ENCODE data around the gene ACADS. TPM values are rescaled to one million over a fixed set of nuclear protein-coding genes. Genes with fewer than 3 reads are reported as not detected.

ACADS gene
- total RNA-seq, 1 donor from 2014 or later = 93.8 TPM

DNA sequence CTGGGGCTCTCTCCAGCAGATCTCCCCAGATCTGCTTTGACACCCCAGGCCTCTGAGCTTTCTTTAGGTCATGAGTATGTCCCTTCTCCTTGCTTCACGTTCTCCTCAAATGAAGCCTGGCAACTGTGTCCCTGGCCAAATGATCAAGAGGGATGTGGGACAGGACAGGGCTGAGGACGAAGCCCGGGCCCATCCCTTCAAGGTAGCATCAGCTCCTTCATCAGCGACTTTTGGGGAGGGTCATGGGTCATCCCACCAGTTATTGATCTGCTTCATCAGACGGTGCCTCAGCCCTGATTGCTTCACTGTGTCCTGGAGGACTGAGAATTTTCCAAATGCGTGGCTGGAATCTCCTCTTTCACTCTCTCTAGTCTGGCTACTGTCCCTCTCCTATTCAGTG, 32.3 kb downstream of the ACADS start:
- Histone ChIP-seq H3K27me3 (ENCODE audit: low read depth) (no peaks in the 10 kb centered on the region), H3K4me3 (no peak overlapping the region), H3K4me1 (peaks cover 23% of the 10 kb centered on the region), H3K9me3 (replicated peaks) (no peaks in the 10 kb centered on the region), H3K27ac (replicated peaks) (no peak overlapping the region), H3K36me3 (peaks cover 11% of the 10 kb centered on the region)
- TF ChIP-seq, protein P1, sequence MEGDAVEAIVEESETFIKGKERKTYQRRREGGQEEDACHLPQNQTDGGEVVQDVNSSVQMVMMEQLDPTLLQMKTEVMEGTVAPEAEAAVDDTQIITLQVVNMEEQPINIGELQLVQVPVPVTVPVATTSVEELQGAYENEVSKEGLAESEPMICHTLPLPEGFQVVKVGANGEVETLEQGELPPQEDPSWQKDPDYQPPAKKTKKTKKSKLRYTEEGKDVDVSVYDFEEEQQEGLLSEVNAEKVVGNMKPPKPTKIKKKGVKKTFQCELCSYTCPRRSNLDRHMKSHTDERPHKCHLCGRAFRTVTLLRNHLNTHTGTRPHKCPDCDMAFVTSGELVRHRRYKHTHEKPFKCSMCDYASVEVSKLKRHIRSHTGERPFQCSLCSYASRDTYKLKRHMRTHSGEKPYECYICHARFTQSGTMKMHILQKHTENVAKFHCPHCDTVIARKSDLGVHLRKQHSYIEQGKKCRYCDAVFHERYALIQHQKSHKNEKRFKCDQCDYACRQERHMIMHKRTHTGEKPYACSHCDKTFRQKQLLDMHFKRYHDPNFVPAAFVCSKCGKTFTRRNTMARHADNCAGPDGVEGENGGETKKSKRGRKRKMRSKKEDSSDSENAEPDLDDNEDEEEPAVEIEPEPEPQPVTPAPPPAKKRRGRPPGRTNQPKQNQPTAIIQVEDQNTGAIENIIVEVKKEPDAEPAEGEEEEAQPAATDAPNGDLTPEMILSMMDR (IDR thresholded peaks at IDR 0.05; ENCODE audit: borderline replicate concordance) = no peak
- intact Hi-C loops (cut with micrococcal nuclease) = no loop called here
- no peak for DNase-seq

DNA sequence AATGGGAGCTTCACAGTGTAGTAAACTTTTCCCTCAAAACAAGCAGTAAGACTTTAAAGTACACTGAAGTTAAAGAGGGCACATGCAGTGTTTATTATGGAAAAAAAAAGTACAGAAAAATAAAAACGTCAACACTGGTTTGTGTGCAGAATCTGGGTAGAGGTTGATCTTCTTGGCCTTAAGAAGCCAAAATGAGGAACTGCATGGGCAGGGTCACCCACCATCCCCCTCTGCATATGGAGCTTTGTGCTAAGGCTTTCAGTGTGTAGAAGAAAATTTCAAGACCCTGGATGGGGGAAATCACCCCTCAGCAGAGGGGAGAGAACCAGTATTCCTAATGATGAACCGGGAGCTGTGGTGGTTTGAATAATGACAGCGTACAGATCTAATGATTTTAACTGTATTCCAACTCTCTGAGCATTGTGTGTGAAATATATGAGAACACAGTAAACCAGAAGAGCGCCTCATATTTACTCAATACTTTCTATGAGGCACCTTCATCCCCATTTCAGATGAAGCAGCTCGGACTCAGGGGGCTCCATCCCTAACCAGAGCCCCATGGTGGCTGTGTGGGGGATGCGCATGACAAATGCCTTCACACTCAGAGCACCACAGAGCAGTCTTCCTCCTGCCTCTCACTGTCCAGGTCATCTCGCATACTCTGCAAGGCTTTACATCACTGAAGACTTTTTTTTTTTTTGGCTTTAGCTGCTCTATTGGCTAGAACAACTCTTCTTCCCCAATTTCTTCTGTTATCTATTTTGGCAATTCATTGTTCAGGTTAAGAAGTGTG, 33.4 kb downstream of the ACADS start:
- Histone ChIP-seq H3K4me1 (peaks cover 23% of the 10 kb centered on the region), H3K4me3 (no peak overlapping the region), H3K9me3 (replicated peaks) (no peaks in the 10 kb centered on the region), H3K27ac (replicated peaks) (no peak overlapping the region), H3K36me3 (peaks cover 19% of the 10 kb centered on the region), H3K27me3 (ENCODE audit: low read depth) (no peaks in the 10 kb centered on the region)
- intact Hi-C loops (cut with micrococcal nuclease) = no loop called here
- DNase-seq = no peak
- TF ChIP-seq, protein P1 (IDR thresholded peaks at IDR 0.05; ENCODE audit: borderline replicate concordance) = no peak

DNA sequence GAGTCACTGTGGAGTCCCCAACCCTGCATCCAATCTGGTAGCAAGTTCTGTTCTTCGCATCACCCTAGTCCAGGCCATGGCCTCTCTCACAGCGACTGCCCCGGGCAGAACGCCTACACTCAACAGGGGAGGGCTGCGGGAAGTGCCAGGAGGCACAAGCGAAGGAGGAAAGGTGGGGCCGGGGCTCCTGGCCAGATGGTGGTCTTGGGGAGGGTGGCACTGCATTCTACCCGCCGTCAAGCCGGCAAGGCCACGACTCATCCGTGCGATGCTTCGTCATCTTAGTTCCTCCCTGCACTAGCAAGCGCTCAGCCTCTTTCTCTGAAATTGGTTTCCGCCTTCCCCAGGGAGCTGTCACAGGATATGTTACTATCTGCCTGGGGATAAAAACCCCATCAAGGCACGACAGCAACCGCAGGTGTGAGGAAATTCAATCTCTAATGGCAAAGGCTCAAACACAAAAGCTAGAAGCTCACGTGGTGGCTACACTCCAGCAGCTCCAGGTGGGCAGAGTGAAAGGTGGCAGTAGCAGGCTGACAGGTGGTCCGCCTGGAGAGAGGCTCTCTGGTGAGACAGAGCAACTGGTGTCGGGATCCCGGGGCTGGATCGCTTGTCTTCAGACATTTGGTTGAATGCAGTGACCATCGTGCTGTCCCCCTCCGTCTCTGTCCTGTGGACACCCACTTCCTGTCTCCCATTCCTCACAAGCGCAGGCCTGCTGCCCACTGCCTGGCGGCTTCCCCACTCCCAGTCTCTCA, 34.1 kb downstream of the ACADS start:
- Histone ChIP-seq H3K27me3 (ENCODE audit: low read depth) (no peaks in the 10 kb centered on the region), H3K9me3 (replicated peaks) (no peaks in the 10 kb centered on the region), H3K36me3 (peaks cover 27% of the 10 kb centered on the region), H3K27ac (replicated peaks) (no peak overlapping the region), H3K4me1 (peaks cover 23% of the 10 kb centered on the region), H3K4me3 (no peak overlapping the region)
- intact Hi-C loops (cut with micrococcal nuclease) = no loop called here
- TF ChIP-seq, protein P1 (IDR thresholded peaks at IDR 0.05; ENCODE audit: borderline replicate concordance) = no peak
- DNase-seq = no peak

DNA sequence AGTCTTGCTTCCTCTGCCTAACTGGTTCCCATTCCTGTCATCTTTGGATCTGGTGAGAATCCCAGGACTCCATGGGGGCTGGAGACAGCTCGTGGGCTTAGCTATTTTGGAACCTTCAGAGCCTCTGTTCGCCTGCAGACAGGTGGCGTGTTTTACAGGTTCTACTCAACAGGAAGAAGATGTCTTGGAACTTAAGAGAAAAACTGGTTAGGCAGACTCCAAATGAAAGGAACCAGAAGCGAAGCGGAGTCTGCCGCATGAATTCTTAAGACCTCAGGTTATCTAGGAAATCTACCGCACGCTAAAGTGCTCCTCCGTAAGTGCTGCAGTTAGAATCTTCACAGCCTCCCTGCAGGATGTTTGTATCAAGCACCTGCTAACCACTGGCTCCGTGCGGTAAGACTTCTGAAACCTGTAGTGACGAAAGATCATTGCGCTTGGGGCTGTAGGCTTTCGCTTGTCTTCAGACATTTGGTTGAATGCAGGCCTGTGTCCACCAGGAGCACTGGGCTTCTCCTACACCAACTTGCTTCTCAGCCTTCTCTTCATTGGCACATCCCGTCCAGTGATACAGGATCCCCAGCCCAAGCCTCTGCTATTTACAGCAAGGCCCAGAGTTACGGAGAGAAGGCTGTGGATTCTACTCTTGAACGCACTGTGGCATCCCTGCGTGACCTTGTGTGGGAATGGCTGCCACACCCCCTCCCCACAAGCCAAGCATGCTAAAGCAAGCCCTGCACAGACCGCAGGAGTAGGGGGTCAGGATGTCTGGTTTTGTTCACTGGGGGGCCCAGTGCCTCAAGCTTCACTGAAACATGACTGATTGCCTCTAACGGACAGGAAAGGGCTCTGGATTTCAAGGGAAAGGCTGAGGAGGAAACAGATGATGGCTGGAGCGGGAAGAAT, 35.0 kb downstream of the ACADS start:
- Histone ChIP-seq H3K9me3 (replicated peaks) (no peaks in the 10 kb centered on the region), H3K27ac (replicated peaks) (peak overlapping the region; percentile 80), H3K4me3 (peak overlapping the region; percentile 31), H3K36me3 (peaks cover 35% of the 10 kb centered on the region), H3K4me1 (peaks cover 23% of the 10 kb centered on the region), H3K27me3 (ENCODE audit: low read depth) (no peaks in the 10 kb centered on the region)
- TF ChIP-seq, protein P1 (IDR thresholded peaks at IDR 0.05; ENCODE audit: borderline replicate concordance) = no peak
- no peak for DNase-seq
- intact Hi-C loops (cut with micrococcal nuclease) = no loop called here

DNA sequence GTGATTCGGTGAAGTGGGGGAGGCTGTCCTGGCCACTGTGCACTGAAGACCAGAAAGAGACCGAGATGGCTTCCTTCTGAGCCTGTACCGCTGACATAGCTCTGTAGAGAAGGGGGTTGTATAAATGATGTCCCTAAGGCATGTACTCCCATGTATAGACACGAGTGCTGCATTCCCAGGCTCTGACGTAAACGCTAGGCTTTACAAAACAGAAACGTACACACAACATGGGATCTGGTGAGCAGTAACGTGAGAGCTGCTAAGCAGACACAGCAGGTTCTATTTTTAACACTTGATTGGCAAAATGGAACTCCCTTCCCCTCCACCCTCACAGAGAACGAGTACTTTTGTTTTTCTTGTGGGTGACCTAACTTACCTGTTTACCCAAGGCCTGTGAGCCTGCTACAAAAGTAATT, 35.9 kb downstream of the ACADS start:
- Histone ChIP-seq H3K36me3 (peaks cover 44% of the 10 kb centered on the region), H3K9me3 (replicated peaks) (no peaks in the 10 kb centered on the region), H3K4me1 (peaks cover 23% of the 10 kb centered on the region), H3K4me3 (peak overlapping the region; percentile 31), H3K27ac (replicated peaks) (peak overlapping the region; percentile 80), H3K27me3 (ENCODE audit: low read depth) (no peaks in the 10 kb centered on the region)
- intact Hi-C loops (cut with micrococcal nuclease) = no loop called here
- no peak for DNase-seq
- TF ChIP-seq, protein P1 (IDR thresholded peaks at IDR 0.05; ENCODE audit: borderline replicate concordance) = no peak

Measured in left ventricle myocardium inferior (tissue), 1 donor.